K562 (cell line): ENCODE results near the gene SND1. TPM values are rescaled to one million over a fixed set of nuclear protein-coding genes. Genes with fewer than 3 reads are reported as not detected.

Experiments used
- ATAC-seq: fragments of 200-7000 bp; cut with Tn5 transposase; 3 replicates; pipeline ENCODE4 v1.9.1; 2020; ENCODE audit warnings: moderate library complexity
- BruUV-seq: library from RNA; stranded (reverse); fragments of 400-500 nt; replicated peaks from 2 replicates; lab custom pipeline; 2021; lab: Mats Ljungman, UMichigan
- CTCF ChIA-PET: fragments of 300-600 bp; formaldehyde crosslinking; extraction: SDS; loops from one replicate; lab custom pipeline; 2021; ENCODE audit warnings: low intra/inter-chr PET ratio; lab: Yijun Ruan, JAX
- POLR2A ChIA-PET: fragments of 300-600, 350-650 bp; sonication (Branson Sonifier 250); formaldehyde crosslinking; extraction: SDS; loops from one replicate; lab custom pipeline; 2021; ENCODE audit warnings: antibody characterized with exemption, inconsistent platforms; lab: Yijun Ruan, JAX
- DNase-seq, 4 experiments: peaks; one replicate each; pipeline versions ENCODE4 v3.0.0 to v3.0.0-alpha.2; 2011 to 2018; ENCODE audit warnings: low spot score in 3 of 4, mixed read lengths in 3 of 4; ENCODE audit errors: extremely low read depth in 1 of 4
- FAIRE-seq: peaks from 2 replicates; lab custom pipeline; 2011; peaks lifted over from hg19 to GRCh38; lab: Jason Lieb, UNC
- H2AFZ ChIP-seq: 2 replicates; pipeline ENCODE4 v1.6.0; 2011; ENCODE audit warnings: low read depth, low read length, control low read depth, inconsistent platforms
- H3K27ac ChIP-seq: fragments of 200-600 bp; 3 replicates; pipeline ENCODE4 v1.8.0; 2011; ENCODE audit warnings: low read depth, mild to moderate bottlenecking, control low read depth, inconsistent platforms, low read length, moderate library complexity, mixed read lengths; ENCODE audit errors: extremely low read depth
- H3K27me3 ChIP-seq, 2 experiments: fragments of 300-600 bp in 1 of 2; 2 replicates in 1 of 2; 3 replicates in 1 of 2; pipeline versions ENCODE4 v1.6.0 to v1.8.0; 2011; ENCODE audit warnings: inconsistent platforms in 2 of 2, low read length in 2 of 2, mild to moderate bottlenecking in 1 of 2, mixed read lengths in 1 of 2, moderate library complexity in 1 of 2; ENCODE audit not compliant: control insufficient read depth in 2 of 2, insufficient read depth in 2 of 2
- H3K36me3 ChIP-seq: fragments of 300-600 bp; 3 replicates; pipeline ENCODE4 v1.8.0; 2011; ENCODE audit warnings: mild to moderate bottlenecking, low read length, inconsistent platforms; ENCODE audit not compliant: control insufficient read depth, insufficient read depth
- H3K4me1 ChIP-seq, 2 experiments: fragments of 200-600 bp in 1 of 2; replicated peaks in 1 of 2; 2 replicates in 1 of 2; 3 replicates in 1 of 2; pipeline versions ENCODE4 v1.5.1 to v1.8.0; 2011; ENCODE audit warnings: inconsistent platforms in 2 of 2, low read length in 2 of 2, mild to moderate bottlenecking in 1 of 2, mixed read lengths in 1 of 2, moderate library complexity in 1 of 2; ENCODE audit not compliant: control insufficient read depth in 2 of 2, insufficient read depth in 2 of 2
- H3K4me2 ChIP-seq: 2 replicates; pipeline ENCODE4 v1.6.1; 2011; ENCODE audit warnings: low read length, control low read depth, inconsistent platforms, mixed read lengths; ENCODE audit not compliant: insufficient read depth
- H3K4me3 ChIP-seq: fragments of 200-600 bp; sonication (generic), shearing (Covaris generic); 2 replicates; pipeline ENCODE4 v1.5.1; 2016; ENCODE audit warnings: control low read depth, inconsistent platforms
- H3K79me2 ChIP-seq: fragments of 200-600 bp; 3 replicates; pipeline ENCODE4 v1.8.0; 2011; ENCODE audit warnings: low read length, inconsistent platforms; ENCODE audit not compliant: control insufficient read depth, insufficient read depth
- H3K9ac ChIP-seq, 2 experiments: 2 replicates each; pipeline versions ENCODE4 v1.6.0 to v1.6.1; 2011; ENCODE audit warnings: low read depth in 2 of 2, low read length in 2 of 2, control low read depth in 1 of 2, inconsistent platforms in 1 of 2, mild to moderate bottlenecking in 1 of 2, mixed read lengths in 1 of 2; ENCODE audit not compliant: insufficient read depth in 1 of 2
- H3K9me1 ChIP-seq: one replicate; pipeline ENCODE4 v1.6.0; 2011; ENCODE audit warnings: inconsistent platforms, mild to moderate bottlenecking, low read length, moderate library complexity; ENCODE audit not compliant: control insufficient read depth, insufficient read depth
- H3K9me3 ChIP-seq: replicated peaks from 2 replicates; pipeline ENCODE4 v1.5.1; 2011; ENCODE audit warnings: low read depth, low read length, inconsistent platforms; ENCODE audit not compliant: control insufficient read depth, insufficient read depth
- H4K20me1 ChIP-seq: replicated peaks from 2 replicates; pipeline ENCODE4 v1.6.1; 2011; ENCODE audit warnings: low read length, inconsistent platforms, mixed read lengths; ENCODE audit not compliant: control insufficient read depth, insufficient read depth
- BCL6 ChIP-seq: fragments of 250-450 bp; sonication (Bioruptor Pico); IDR thresholded peaks from 2 replicates; pipeline ENCODE4 v1.4.0; 2020
- C11orf30 ChIP-seq: fragments of 450-650 bp; IDR thresholded peaks from 2 replicates; pipeline ENCODE4 v1.6.1; 2016; ENCODE audit warnings: low read depth, mild to moderate bottlenecking
- CXXC5 ChIP-seq: fragments of 250-450 bp; sonication (Bioruptor Pico); IDR thresholded peaks from 2 replicates; pipeline ENCODE4 v1.8.0; 2022; ENCODE audit warnings: inconsistent platforms, mild to moderate bottlenecking, moderate library complexity
- DMBX1 ChIP-seq: fragments of 250-450 bp; sonication (Bioruptor Pico); IDR thresholded peaks from 2 replicates; pipeline ENCODE4 v1.8.0; 2022; ENCODE audit warnings: inconsistent platforms, mild to moderate bottlenecking, moderate library complexity, borderline replicate concordance
- ERF ChIP-seq: fragments of 450-650 bp; formaldehyde crosslinking; IDR thresholded peaks from 2 replicates; pipeline ENCODE4 v1.4.0; 2020; ENCODE audit warnings: mild to moderate bottlenecking, mixed read lengths
- FOXJ3 ChIP-seq: sonication (generic); formaldehyde crosslinking; IDR thresholded peaks from 2 replicates; pipeline ENCODE4 v1.4.0; 2020; ENCODE audit warnings: mild to moderate bottlenecking, missing genetic modification reagents
- HDAC2 ChIP-seq: fragments of 450-650 bp; IDR thresholded peaks from 2 replicates; pipeline ENCODE4 v1.6.1; 2016; ENCODE audit warnings: mild to moderate bottlenecking
- KDM1A ChIP-seq, 2 experiments: fragments of 450-650 bp; IDR thresholded peaks; 2 replicates each; pipeline ENCODE4 v1.6.1; 2016; ENCODE audit warnings: mild to moderate bottlenecking in 2 of 2
- MAFF ChIP-seq: IDR thresholded peaks from 2 replicates; pipeline ENCODE4 v1.6.1; 2012; ENCODE audit warnings: low read length, improper control_type of control experiment
- MTF1 ChIP-seq: fragments of 250-450 bp; sonication (Bioruptor Pico); IDR thresholded peaks from 2 replicates; pipeline ENCODE4 v1.9.0; 2021; ENCODE audit warnings: moderate library complexity, mild to moderate bottlenecking, inconsistent platforms, borderline replicate concordance
- MXI1 ChIP-seq: IDR thresholded peaks from 2 replicates; pipeline ENCODE4 v1.6.1; 2011; ENCODE audit warnings: low read depth, mild to moderate bottlenecking, improper control_type of control experiment, low read length
- RBM25 ChIP-seq: fragments of 200-400 bp; formaldehyde crosslinking; IDR thresholded peaks from 2 replicates; pipeline ENCODE4 v1.6.1; 2018; ENCODE audit warnings: low read length, low read depth, moderate library complexity; ENCODE audit not compliant: severe bottlenecking
- RFX1 ChIP-seq: fragments of 450-650 bp; IDR thresholded peaks from 2 replicates; pipeline ENCODE4 v1.6.1; 2016; ENCODE audit warnings: mild to moderate bottlenecking, moderate library complexity
- SLC30A9 ChIP-seq: fragments of 250-450 bp; sonication (Bioruptor Pico); IDR thresholded peaks from 2 replicates; pipeline ENCODE4 v1.8.0; 2022; ENCODE audit warnings: mild to moderate bottlenecking, moderate library complexity
- STAT5B ChIP-seq: fragments of 250-450 bp; sonication (Bioruptor Pico); IDR thresholded peaks from 2 replicates; pipeline ENCODE4 v1.8.0; 2021; ENCODE audit warnings: mild to moderate bottlenecking, inconsistent platforms
- TCF15 ChIP-seq: fragments of 250-450 bp; sonication (Bioruptor Pico); IDR thresholded peaks from 2 replicates; pipeline ENCODE4 v1.8.0; 2022; ENCODE audit warnings: moderate library complexity, mild to moderate bottlenecking, inconsistent platforms
- TRIM28 ChIP-seq: fragments of 450-650 bp; IDR thresholded peaks from 2 replicates; pipeline ENCODE4 v1.6.1; 2017
- ZNF395 ChIP-seq: fragments of 200-800 bp; sonication (Bioruptor generic); IDR thresholded peaks from 2 replicates; pipeline ENCODE4 v1.6.1; 2017; ENCODE audit warnings: missing genetic modification characterization, missing compliant biosample characterization
- ZNF511 ChIP-seq: sonication (generic); formaldehyde crosslinking; IDR thresholded peaks from 2 replicates; pipeline ENCODE4 v1.8.0; 2022; ENCODE audit warnings: mild to moderate bottlenecking, missing genetic modification reagents
- ZSCAN32 ChIP-seq: fragments of 450-650 bp; formaldehyde crosslinking; IDR thresholded peaks from 2 replicates; pipeline ENCODE4 v1.4.0; 2020; ENCODE audit warnings: mild to moderate bottlenecking, moderate library complexity
- WGBS: fragments of 100-300 bp; shearing (Covaris generic); methylation state at CpG from one replicate; pipeline ENCODE4 v1.1.6; 2016; ENCODE audit warnings: low coverage, mixed read lengths; ENCODE audit not compliant: insufficient coverage; ENCODE audit errors: missing lambda C conversion rate; 5-methylcytosine and 5-hydroxymethylcytosine counted together
- in situ Hi-C: fragments of 300-500 bp; cut with MboI; formaldehyde crosslinking; loops from 4 replicates; pipeline ENCODE4 v1.15.0; 2018; ENCODE audit warnings: inconsistent platforms, mixed read lengths
- intact Hi-C: fragments of 100-400 bp; cut with micrococcal nuclease; formaldehyde crosslinking; loops from 2 replicates; pipeline ENCODE4 v1.14.2; 2022
- polyA plus RNA-seq, 8 experiments: library from polyadenylated mRNA; depleted of rRNA in 4 of 8; stranded (reverse) in 5 of 8; unstranded in 3 of 8; fragments of >200 nt; fragmentation: Nextera tagmentation in 2 of 8; fragmentation: Illumina TruSeq in 1 of 8; extraction: Ambion mirVana in 2 of 8; extraction: Trizol in 1 of 8; gene quantifications; 2 replicates each; pipeline versions ENCODE4 v1.2.1 to v1.2.3, GENCODE V29; 2011 to 2014; ENCODE audit warnings: inconsistent platforms in 1 of 8, missing spikeins in 1 of 8
- total RNA-seq, 7 experiments: library from RNA; depleted of rRNA in 6 of 7; stranded (reverse); fragments of >200 nt in 6 of 7; fragmentation: Illumina TruSeq in 2 of 7; extraction: Trizol in 2 of 7; gene quantifications; 2 replicates each; pipeline versions ENCODE4 v1.2.1 to v1.2.3, GENCODE V29; 2011 to 2021; ENCODE audit warnings: low replicate concordance in 1 of 7

The SND1 gene
- total and polyA plus RNA-seq, 9 of the 15 experiments (the other 6 are each of a cell fraction or from before 2014, with no cell fraction given): 46.5 to 307 (median 191) TPM

GRCh38 chr7:127913686-127914085 is 261.7 kb downstream of the SND1 start:
- intact Hi-C loops: no loop called here
- H3K9me1 ChIP-seq: no peaks in the 10 kb centered on the region
- ChIA-PET POLR2A (no interaction called here), CTCF (no interaction called here)
- ATAC-seq: no peak
- no peak for FAIRE-seq
- no TSS peak for BruUV-seq
- H3K27ac ChIP-seq: no peak overlapping the region
- H3K4me2 ChIP-seq: no peak overlapping the region
- no peak overlapping the region for H2AFZ ChIP-seq
- H3K4me3 ChIP-seq: no peak overlapping the region
- WGBS: 59% methylated on average over 2 of the region's 2 CpGs
- peaks cover 45% of the 10 kb centered on the region for H3K36me3 ChIP-seq
- no peak for DNase-seq
- in situ Hi-C loops: no loop called here
- TF ChIP-seq TRIM28: no peak
- TF ChIP-seq FOXJ3 (CRISPR knock-in tag): no peak
- TF ChIP-seq DMBX1: no peak
- no peak for TF ChIP-seq ERF
- TF ChIP-seq STAT5B (CRISPR knock-in tag): no peak
- no peak for TF ChIP-seq RBM25
- no peak for TF ChIP-seq ZNF511 (CRISPR knock-in tag)
- no peak for TF ChIP-seq MTF1 (CRISPR knock-in tag)
- no peak for TF ChIP-seq SLC30A9 (CRISPR knock-in tag)
- TF ChIP-seq HDAC2: no peak
- no peak for TF ChIP-seq ZSCAN32
- TF ChIP-seq RFX1: no peak
- TF ChIP-seq ZNF395 (CRISPR knock-in tag): no peak
- TF ChIP-seq KDM1A (IDR thresholded peaks at IDR 0.05): no peak
- TF ChIP-seq BCL6 (CRISPR knock-in tag): no peak
- no peak for TF ChIP-seq CXXC5 (CRISPR knock-in tag)
- no peak for TF ChIP-seq C11orf30
- TF ChIP-seq MAFF: no peak
- no peak for TF ChIP-seq MXI1
- TF ChIP-seq TCF15 (CRISPR knock-in tag): no peak
- no peak overlapping the region for H3K9ac ChIP-seq
- peaks cover 0 to 4% of the 10 kb centered on the region in 2 experiments; a peak in 3 of 5 replicates for H3K4me1 ChIP-seq
- peaks cover 28% of the 10 kb centered on the region; the same call in 2 of the 3 replicates for H3K79me2 ChIP-seq
- H3K27me3 ChIP-seq: no peaks in the 10 kb centered on the region
- H4K20me1 ChIP-seq: peaks cover 4% of the 10 kb centered on the region; the same call in 1 of the 2 replicates
- H3K9me3 ChIP-seq: no peaks in the 10 kb centered on the region
